Motor neuron (in vitro differentiated cells): ENCODE data around the gene SUPT20HL1. TPM values are rescaled to one million over a fixed set of nuclear protein-coding genes. Genes with fewer than 3 reads are reported as not detected.
A peak's percentile ranks its signal among the peaks of the same experiment; 100 is the strongest.
"Not testable (repeated sequence)": the region's sequence is repeated elsewhere in the genome, so short reads cannot be mapped to it uniquely, and the experiment has no call there.

ENCODE experiments used
- ATAC-seq, 8 experiments: fragments of 200-7000 bp; cut with Tn5 transposase; replicated peaks in 6 of 8; 2 replicates each; pipeline ENCODE4 v1.8.0; 2021; ENCODE audit warnings: mild to moderate bottlenecking in 8 of 8, moderate library complexity in 8 of 8
- H3K27ac ChIP-seq, 2 donors: fragments of 250-450 bp; sonication (Bioruptor Pico); 2 replicates each; pipeline ENCODE4 v1.9.0; 2021; ENCODE audit warnings: antibody characterized with exemption in 2 of 2, mild to moderate bottlenecking in 2 of 2, moderate library complexity in 1 of 2
- H3K4me1 ChIP-seq, 2 donors: fragments of 250-450 bp; sonication (Bioruptor Pico); replicated peaks in 1 of 2; 2 replicates each; pipeline ENCODE4 v1.6.1; 2021; ENCODE audit warnings: antibody characterized with exemption in 2 of 2, mild to moderate bottlenecking in 2 of 2, moderate library complexity in 1 of 2
- H3K4me3 ChIP-seq, 5 donors: fragments of 250-450 bp; sonication (Bioruptor Pico); 2 replicates each; pipeline ENCODE4 v1.9.0; 2021; ENCODE audit warnings: antibody characterized with exemption in 5 of 5, mild to moderate bottlenecking in 5 of 5, moderate library complexity in 4 of 5
- WGBS, 10 experiments: fragments of 450-650 bp; shearing (Covaris generic); methylation state at CpG; one replicate each; pipeline ENCODE4 v1.0.0; 2022; 5-methylcytosine and 5-hydroxymethylcytosine counted together
- in situ Hi-C, 9 experiments: fragments of 400-800 bp; cut with MboI; loops; one replicate each; pipeline ENCODE4 v1.15.0; 2021; ENCODE audit warnings: low sequenced_read_pairs in 9 of 9, low pct_unique_long_range_greater_than_20kb in 2 of 9; ENCODE audit not compliant: unreplicated experiment in 9 of 9
- total RNA-seq, 8 experiments: library from RNA; unstranded; fragments of 300-600 nt; gene quantifications; 2 replicates each; pipeline versions ENCODE4 v1.2.3 to v1.2.4, GENCODE V29; 2022

SUPT20HL1 gene
- total RNA-seq, 8 experiments from 2014 or later = 0.09 to 0.14 TPM; not detected in 6

DNA sequence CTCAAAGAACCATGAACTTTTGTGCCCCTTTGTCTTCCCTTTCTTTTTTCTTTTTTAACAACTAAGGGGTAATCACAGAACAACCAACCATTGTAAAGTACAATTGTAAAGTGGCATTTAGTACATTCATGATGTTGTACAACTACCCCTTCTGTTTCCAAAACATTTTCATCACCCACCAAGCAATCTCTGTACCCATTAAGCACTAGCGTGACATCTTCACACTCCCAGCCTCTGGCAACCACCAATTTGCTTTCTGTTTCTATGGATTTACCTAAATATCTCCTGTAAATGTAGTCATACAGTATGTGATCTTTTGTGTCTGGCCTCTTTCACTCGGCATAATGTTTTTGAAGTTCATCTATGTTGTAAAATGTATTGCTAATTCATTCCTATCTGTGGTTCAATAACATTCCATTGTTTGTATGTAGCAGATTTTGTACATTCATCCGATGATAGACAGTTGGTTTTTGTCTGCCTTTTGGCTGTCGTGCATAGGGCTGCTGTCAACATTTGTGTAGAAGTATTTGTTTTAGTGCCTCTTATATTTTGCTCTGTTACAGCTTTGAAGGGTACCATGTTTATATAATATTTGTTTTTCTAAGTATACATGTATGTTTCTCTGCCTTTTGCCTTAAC is 6.4 kb downstream of the SUPT20HL1 start:
- not testable (repeated sequence) for ATAC-seq, H3K27ac ChIP-seq, H3K4me1 ChIP-seq, H3K4me3 ChIP-seq
- in situ Hi-C loops = loop anchor here in 1 of 9 experiments (25.0 kb wide), 1 partner anchor 105 kb away; no protein-coding TSS in a partner anchor
- WGBS, 10 experiments = 7 to 100% (median 92%) methylated on average over 1 to 3 of the region's 4 CpGs; no CpG with 5 or more reads in 7 of the 10 experiments

GRCh38 chrX:24369816-24370215 is 9.4 kb downstream of the SUPT20HL1 start:
- Histone ChIP-seq H3K4me1 (no peaks in the 10 kb centered on the region), H3K27ac (no peak overlapping the region), H3K4me3 (no peak overlapping the region)
- ATAC-seq = no peak
- WGBS, 10 experiments = 25% methylated on average over 1 of the region's 1 CpG; no CpG with 5 or more reads in 9 of the 10 experiments
- in situ Hi-C loops = loop anchor here in 1 of 9 experiments (25.0 kb wide), 1 partner anchor 108 kb away; no protein-coding TSS in a partner anchor

DNA sequence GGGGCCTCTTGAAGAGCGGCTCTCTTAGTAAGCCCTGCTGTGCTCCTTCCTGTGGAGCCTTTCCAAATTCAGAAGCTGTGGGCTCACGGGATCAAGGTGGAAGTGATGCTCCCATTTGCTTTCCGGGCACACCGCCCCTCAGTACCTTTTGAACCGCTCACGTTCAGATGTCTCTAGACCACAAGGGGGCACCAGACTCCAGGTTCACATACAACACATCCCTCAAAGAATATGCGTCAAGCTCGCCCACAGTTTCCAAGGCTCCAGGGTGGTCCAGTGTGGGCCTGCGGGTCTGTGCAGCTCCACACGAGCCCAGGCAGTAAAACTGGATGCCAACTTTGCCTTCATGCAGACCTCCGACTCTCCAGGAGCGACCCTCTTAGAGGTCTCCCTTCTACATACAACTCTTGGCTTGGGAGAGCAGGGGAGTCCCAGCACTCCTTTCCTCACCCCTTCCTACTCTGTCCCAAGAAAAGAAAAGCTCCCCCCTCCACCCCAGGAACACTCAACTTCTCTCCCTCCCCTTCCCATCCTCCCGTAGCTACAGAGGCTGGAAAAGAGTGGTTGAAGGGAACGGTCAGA is 11.0 kb downstream of the SUPT20HL1 start:
- ATAC-seq = peak in 6 of 8 experiments; percentile 48 to 88 (median 59)
- 0 to 24% methylated on average over 2 to 7 of the region's 14 CpGs; no CpG with 5 or more reads in 8 of the 10 experiments for WGBS, 10 experiments
- in situ Hi-C loops = loop anchor here in 1 of 9 experiments (25.0 kb wide), 1 partner anchor 109 kb away; no protein-coding TSS in a partner anchor
- no peak overlapping the region for H3K27ac ChIP-seq
- no peaks in the 10 kb centered on the region for H3K4me1 ChIP-seq
- no peak overlapping the region for H3K4me3 ChIP-seq

DNA sequence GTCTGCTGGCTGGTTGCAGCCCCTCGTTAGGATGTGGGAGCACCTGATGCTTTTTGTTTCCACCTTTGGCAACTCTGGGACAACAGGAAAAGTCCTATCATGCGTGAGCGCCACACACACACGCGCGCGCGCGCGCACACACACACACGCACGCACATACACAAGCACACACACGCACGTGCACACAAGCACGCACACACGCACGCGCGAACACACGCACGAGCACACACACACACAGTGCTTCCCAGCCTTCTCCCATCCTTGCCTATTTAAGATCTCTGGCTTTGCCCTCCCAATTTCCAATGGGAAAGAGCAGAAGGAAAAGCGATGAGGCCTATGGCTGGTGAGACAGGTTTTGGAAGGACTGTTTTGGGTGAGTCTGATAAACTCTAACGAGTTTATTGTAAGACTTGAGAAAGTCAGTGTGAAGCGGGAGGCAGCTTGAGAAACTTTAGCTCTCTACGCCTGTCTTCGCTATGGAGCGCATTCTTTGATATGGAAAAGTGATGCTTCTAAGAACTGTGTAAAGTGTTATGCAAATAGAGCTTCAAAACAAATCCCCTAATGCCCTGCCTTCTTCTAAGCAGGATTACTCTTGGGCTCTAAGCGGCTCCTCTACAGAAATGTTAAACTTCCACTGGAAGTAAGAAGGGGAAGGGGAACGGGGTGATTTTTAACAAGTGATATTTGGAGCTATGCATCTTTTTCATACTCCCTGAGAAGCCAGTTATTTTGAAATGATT is 11.8 kb downstream of the SUPT20HL1 start:
- ATAC-seq = no peak
- Histone ChIP-seq H3K4me3 (no peak overlapping the region), H3K27ac (no peak overlapping the region), H3K4me1 (no peaks in the 10 kb centered on the region)
- in situ Hi-C loops = loop anchor here in 1 of 9 experiments (25.0 kb wide), 1 partner anchor 110 kb away; no protein-coding TSS in a partner anchor
- WGBS, 10 experiments = 55 to 100% (median 63%) methylated on average over 1 to 15 of the region's 29 CpGs; no CpG with 5 or more reads in 3 of the 10 experiments

DNA sequence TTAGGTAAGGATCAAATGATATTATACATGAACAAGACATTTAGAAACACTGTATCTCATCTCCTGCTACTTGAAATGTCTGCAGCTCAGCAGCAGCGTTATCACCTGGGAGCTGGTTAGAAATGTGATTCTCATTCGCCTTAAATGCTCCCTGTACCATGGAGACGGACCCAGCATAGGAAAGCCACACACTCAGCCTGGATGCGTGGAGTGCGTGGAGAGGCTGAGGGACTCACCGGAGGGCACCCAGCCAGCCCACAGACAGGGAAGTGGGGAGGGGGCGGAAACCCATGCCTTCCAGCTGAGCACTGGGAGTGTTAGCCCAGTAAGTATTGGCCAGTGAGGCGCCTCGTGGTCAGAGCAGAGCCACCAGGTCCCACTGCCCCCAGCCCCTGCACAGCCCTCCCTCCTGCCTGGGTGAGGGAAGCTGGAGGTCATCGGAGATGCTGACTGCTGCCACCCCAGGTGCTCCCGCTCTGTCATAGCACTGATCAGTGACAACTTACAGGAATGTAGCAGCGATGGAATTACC is 15.2 kb downstream of the SUPT20HL1 start:
- 55 to 83% (median 60%) methylated on average over 1 to 4 of the region's 12 CpGs; no CpG with 5 or more reads in 6 of the 10 experiments for WGBS, 10 experiments
- in situ Hi-C loops = no loop called here
- no peak overlapping the region for H3K27ac ChIP-seq
- no peak overlapping the region for H3K4me3 ChIP-seq
- no peaks in the 10 kb centered on the region for H3K4me1 ChIP-seq
- peak in 2 of 8 experiments; percentile 15 to 91 for ATAC-seq

GRCh38 chrX:24376403-24376802 is 16.0 kb downstream of the SUPT20HL1 start:
- H3K4me3 ChIP-seq = no peak overlapping the region
- H3K4me1 ChIP-seq = no peaks in the 10 kb centered on the region
- H3K27ac ChIP-seq = no peak overlapping the region
- WGBS, 10 experiments = 67 to 100% (median 80%) methylated on average over 1 to 2 of the region's 3 CpGs; no CpG with 5 or more reads in 6 of the 10 experiments
- in situ Hi-C loops = no loop called here
- no peak for ATAC-seq

DNA sequence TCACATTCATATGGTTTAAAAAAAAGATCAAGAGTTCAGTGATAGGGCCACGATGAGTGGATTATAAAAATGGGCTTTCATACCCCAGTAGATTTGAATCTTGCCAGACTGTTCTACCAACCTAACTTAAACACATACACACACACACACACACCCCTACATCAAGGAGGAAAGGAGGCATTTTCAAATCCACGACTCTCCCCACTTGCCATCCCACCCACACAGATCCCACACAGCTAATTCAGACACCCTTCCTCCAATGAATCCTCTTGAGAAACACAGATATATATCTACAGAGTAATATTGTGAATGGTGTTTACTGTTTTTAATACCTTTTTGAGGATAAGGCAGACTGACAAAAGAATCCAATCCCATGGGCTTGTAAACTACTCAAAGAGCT is 16.8 kb downstream of the SUPT20HL1 start:
- no peak overlapping the region for H3K27ac ChIP-seq
- ATAC-seq = no peak
- in situ Hi-C loops = no loop called here
- H3K4me1 ChIP-seq = no peaks in the 10 kb centered on the region
- no peak overlapping the region for H3K4me3 ChIP-seq
- WGBS, 10 experiments = 60 to 75% (median 67%) methylated on average over 1 of the region's 2 CpGs; no CpG with 5 or more reads in 7 of the 10 experiments

DNA sequence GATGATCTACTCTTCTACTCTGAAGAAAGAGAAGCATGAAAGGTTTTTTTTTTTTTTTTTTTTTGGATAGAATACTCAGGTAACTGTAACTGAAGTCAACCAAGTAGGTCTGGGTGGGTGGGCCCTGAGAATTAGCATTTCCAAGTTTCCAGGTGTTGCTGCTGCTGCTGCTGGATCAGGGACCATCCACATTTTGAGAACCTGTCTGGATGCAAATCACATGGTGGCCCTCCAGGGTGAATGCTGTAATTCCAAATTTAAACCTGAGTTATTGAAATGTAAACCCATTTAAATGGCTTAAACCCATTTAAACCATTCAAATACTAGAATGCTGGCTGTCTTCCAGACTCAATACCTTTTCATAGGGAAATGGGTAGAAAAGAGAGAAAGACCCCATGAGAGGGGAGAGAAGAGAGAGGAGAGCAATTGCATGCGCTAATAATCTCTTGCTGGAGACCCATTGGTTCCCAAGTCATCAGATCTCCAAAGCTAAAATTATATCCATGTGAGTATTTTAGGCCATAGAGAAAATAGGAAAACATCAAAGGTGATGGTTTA is 17.6 kb downstream of the SUPT20HL1 start:
- no peaks in the 10 kb centered on the region for H3K4me1 ChIP-seq
- H3K4me3 ChIP-seq = no peak overlapping the region
- no peak overlapping the region for H3K27ac ChIP-seq
- ATAC-seq = no peak
- WGBS, 10 experiments = 100% methylated on average over 1 of the region's 1 CpG; no CpG with 5 or more reads in 9 of the 10 experiments
- in situ Hi-C loops = no loop called here

- no peak for ATAC-seq
- H3K4me3 ChIP-seq = no peak overlapping the region
- in situ Hi-C loops = no loop called here
- 18 to 100% (median 75%) methylated on average over 1 to 3 of the region's 6 CpGs; no CpG with 5 or more reads in 6 of the 10 experiments for WGBS, 10 experiments
- H3K27ac ChIP-seq = no peak overlapping the region
- H3K4me1 ChIP-seq = no peaks in the 10 kb centered on the region
These were observed 18.3 kb downstream of the SUPT20HL1 start for GRCh38 chrX:24378706-24379105.

GRCh38 chrX:24380262-24381187 is 20.1 kb downstream of the SUPT20HL1 start:
- Histone ChIP-seq H3K4me1 (no peaks in the 10 kb centered on the region), H3K4me3 (no peak overlapping the region), H3K27ac (no peak overlapping the region)
- in situ Hi-C loops = no loop called here
- WGBS, 10 experiments = 4 to 100% (median 86%) methylated on average over 1 to 9 of the region's 9 CpGs; no CpG with 5 or more reads in 6 of the 10 experiments
- ATAC-seq = peak in 1 of 8 experiments; percentile 77

DNA sequence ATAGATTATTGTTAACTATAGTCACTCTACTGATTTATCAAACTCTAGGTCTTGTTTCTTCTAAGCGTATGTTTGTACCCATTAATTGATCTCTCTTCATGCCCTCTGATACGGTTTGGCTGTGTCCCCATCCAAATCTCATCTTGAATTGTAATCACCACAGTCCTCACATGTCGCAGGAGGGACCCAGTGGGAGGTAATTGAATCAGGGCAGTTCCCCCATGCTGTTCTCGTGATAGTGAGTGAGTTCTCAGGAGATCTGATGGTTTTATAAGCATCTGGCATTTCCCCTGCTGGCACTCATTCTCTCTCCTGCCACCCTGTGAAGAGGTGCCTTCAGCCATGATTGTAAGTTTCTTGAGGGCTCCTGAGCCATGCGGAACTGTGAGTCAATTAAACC is 21.9 kb downstream of the SUPT20HL1 start:
- ATAC-seq, in situ Hi-C loops: not testable (repeated sequence)
- WGBS, 10 experiments = 43 to 100% (median 69%) methylated on average over 1 to 4 of the region's 5 CpGs; no CpG with 5 or more reads in 5 of the 10 experiments

GRCh38 chrX:24387724-24388123 is 27.3 kb downstream of the SUPT20HL1 start:
- Histone ChIP-seq H3K27ac (no peak overlapping the region), H3K4me3 (no peak overlapping the region), H3K4me1 (no peaks in the 10 kb centered on the region)
- in situ Hi-C loops = no loop called here
- ATAC-seq = no peak
- WGBS, 10 experiments = 100% methylated on average over 1 of the region's 2 CpGs; no CpG with 5 or more reads in 9 of the 10 experiments

More for the DNA sequence above, 21.9 kb downstream of the SUPT20HL1 start:
- H3K4me1 ChIP-seq, H3K27ac ChIP-seq, H3K4me3 ChIP-seq: not testable (repeated sequence)
